GM19193 (cell line): ENCODE measurements around the gene CCDC106.

ENCODE experiments used
- POLR2A ChIP-seq: IDR thresholded peaks from 4 replicates; pipeline ENCODE4 v1.6.1; 2011; ENCODE audit not compliant: insufficient read depth, insufficient read length; ENCODE audit errors: extremely low read depth

The CCDC106 gene

GRCh38 chr19:55622242-55622969, 25.6 kb upstream of the CCDC106 start:
- TF ChIP-seq POLR2A = no peak

DNA sequence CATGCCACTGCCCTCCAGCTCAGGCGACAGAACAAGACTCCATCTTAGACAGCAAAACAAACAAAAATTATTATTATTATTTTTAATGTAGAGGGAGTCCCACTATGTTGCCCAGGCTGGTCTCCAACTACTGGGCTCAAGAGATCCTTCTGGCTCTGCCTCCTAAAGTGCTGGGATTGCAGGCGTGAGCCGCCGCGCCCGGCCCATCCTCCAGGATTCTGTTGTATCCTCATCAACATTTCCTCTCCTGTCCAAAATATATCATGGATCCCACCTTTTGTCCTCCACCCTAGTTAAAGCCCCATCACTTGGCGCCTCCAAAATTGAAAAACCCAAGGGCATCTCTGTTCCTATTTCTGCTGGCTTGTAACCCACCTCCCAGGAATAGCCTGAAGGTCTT, 24.9 kb upstream of the CCDC106 start:
- TF ChIP-seq POLR2A = no peak

GRCh38 chr19:55623561-55623960, 24.5 kb upstream of the CCDC106 start:
- no peak for TF ChIP-seq POLR2A

GRCh38 chr19:55624109-55625003, 23.7 kb upstream of the CCDC106 start, which contains the start of gene ZNF784:
Gene ZNF784 (minus strand): TSS chr19:55624566. CDS start chr19:55624561, 5 bp downstream.
- peak; percentile 84 for TF ChIP-seq POLR2A

DNA sequence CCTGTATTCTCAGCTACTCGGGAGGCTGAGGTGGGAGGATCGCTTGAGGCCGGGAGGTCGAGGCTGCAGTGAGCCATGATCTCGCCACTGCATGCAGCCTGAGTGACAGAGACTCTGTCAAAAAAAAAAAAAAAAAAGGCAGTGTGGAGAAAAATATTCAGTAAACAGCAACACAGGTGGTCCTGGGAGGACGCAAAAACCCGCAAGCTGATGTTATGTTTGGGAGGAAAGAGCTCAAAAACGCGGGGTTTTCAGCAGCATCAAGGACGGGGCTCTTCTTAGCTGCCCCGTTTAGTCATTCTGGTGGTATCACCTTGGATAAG, 23.0 kb upstream of the CCDC106 start:
- TF ChIP-seq POLR2A = no peak

DNA sequence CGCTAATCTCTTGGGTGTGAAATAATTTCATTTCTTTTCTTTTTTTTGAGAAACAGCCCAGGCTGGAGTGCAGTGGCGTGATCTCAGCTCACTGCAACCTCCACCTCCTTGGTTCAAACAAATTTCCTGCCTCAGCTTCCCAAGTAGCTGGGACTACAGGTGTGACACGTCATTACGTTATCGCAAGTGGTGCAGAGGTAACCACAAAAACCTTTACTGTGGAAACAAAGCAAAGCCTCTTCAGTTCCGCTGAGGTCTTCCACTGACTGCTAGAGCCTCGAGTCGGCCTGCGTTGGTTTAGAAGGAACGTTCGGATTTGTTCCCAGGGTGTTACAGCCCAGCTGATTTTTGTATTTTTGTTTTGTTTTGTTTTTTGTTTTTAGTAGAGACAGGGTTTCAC, 21.7 kb upstream of the CCDC106 start:
- no peak for TF ChIP-seq POLR2A

- TF ChIP-seq POLR2A = no peak
Measured at GRCh38 chr19:55632463-55632834, 15.6 kb upstream of the CCDC106 start.

- no peak for TF ChIP-seq POLR2A
Measured at GRCh38 chr19:55633861-55634260, 14.2 kb upstream of the CCDC106 start.

GRCh38 chr19:55635334-55635717, 12.7 kb upstream of the CCDC106 start:
- no peak for TF ChIP-seq POLR2A

- TF ChIP-seq POLR2A = no peak
Measured at GRCh38 chr19:55635856-55636440, 12.1 kb upstream of the CCDC106 start.

DNA sequence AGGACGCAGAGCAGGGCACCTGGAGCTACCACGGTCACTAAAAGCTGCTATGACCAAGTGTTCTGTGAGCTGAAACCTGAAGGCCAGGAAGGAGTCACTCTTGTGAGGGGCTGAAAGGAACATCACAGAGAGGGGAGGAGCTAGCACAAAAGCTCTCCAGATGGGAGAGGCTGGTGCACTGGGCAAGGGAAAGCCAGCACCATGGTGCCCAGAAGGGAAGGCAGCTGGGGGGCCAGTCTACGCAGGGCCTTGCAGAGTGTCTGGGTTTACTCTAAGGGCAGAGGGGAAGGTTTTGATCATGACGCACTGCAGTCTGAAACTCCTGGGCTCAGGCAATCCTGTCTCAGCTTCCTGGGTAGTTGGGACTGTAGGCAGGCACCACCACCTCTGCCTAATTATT, 11.3 kb upstream of the CCDC106 start:
- no peak for TF ChIP-seq POLR2A

- TF ChIP-seq POLR2A = peak; percentile 9
Measured at GRCh38 chr19:55637534-55637933, 10.5 kb upstream of the CCDC106 start.

DNA sequence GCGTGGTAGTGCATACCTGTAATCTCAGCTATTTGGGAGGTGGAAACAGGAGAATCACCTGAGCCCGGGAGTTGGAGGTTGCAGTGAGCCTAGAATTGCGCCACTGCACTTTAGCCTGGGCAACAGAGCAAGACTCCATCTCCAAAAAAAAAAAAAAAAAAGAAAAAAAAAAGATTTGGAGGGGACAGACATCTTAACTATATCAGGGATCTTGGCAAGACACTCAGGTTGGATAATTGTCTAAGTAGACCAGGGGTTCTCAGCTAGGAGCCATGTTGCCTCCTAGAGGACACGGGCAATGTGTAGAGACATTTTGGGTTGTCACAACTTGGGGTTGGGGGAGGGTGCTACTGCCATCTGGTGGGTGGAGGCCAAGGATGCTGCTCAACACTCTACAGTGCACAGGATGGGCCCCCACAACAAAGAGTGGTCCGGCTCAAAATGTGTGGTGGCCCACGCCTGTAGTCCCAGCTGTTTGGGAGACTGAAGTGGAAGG, 9.1 kb upstream of the CCDC106 start:
- no peak for TF ChIP-seq POLR2A

- TF ChIP-seq POLR2A = peak; percentile 13
Measured at GRCh38 chr19:55640043-55640576, 7.9 kb upstream of the CCDC106 start.
